GM19395 (cell line): ENCODE measurements around the gene CAP2.
"Not testable (repeated sequence)": the region's sequence is repeated elsewhere in the genome, so short reads cannot be mapped to it uniquely, and the experiment has no call there.

Experiments
- ATAC-seq: cut with Tn5 transposase; IDR thresholded peaks from one replicate; pipeline ENCODE4 v1.9.1; 2021; ENCODE audit warnings: mild to moderate bottlenecking, moderate library complexity; ENCODE audit not compliant: unreplicated experiment

Gene CAP2

GRCh38 chr6:17574866-17575560 is 181.6 kb downstream of the CAP2 start:
- ATAC-seq = no peak

GRCh38 chr6:17577059-17577458 is 183.7 kb downstream of the CAP2 start:
- no peak for ATAC-seq

- ATAC-seq = peak; percentile 78
These were observed 187.2 kb downstream of the CAP2 start for GRCh38 chr6:17580518-17581048.

- ATAC-seq = not testable (repeated sequence)
These were observed 187.9 kb downstream of the CAP2 start for GRCh38 chr6:17581282-17581681.

- ATAC-seq = no peak
These were observed 190.4 kb downstream of the CAP2 start for GRCh38 chr6:17583811-17584210.

GRCh38 chr6:17584241-17584803 is 190.9 kb downstream of the CAP2 start:
- no peak for ATAC-seq

- no peak for ATAC-seq
These were observed 192.5 kb downstream of the CAP2 start for GRCh38 chr6:17585766-17586490.

GRCh38 chr6:17586623-17587022 is 193.2 kb downstream of the CAP2 start:
- ATAC-seq = not testable (repeated sequence)

GRCh38 chr6:17588011-17588410 is 194.6 kb downstream of the CAP2 start:
- ATAC-seq = no peak

- ATAC-seq = peak; percentile 47
These were observed 196.2 kb downstream of the CAP2 start for GRCh38 chr6:17589406-17590096.

GRCh38 chr6:17591287-17591686 is 197.9 kb downstream of the CAP2 start:
- no peak for ATAC-seq

- ATAC-seq = no peak
These were observed 199.9 kb downstream of the CAP2 start for GRCh38 chr6:17593246-17593645.

- no peak for ATAC-seq
These were observed 202.7 kb downstream of the CAP2 start for GRCh38 chr6:17596085-17596484.

GRCh38 chr6:17599877-17600526 is 206.6 kb downstream of the CAP2 start, which contains the start of gene FAM8A1:
Gene FAM8A1 (plus strand): TSS chr6:17600302. CDS start chr6:17600410, 108 bp downstream.
- peak; percentile 73 for ATAC-seq

- peak; percentile 65 for ATAC-seq
These were observed 207.4 kb downstream of the CAP2 start for GRCh38 chr6:17600527-17601385.

GRCh38 chr6:17601386-17601703 is 207.9 kb downstream of the CAP2 start:
- ATAC-seq = no peak

- ATAC-seq = no peak
These were observed 209.5 kb downstream of the CAP2 start for GRCh38 chr6:17602888-17603287.

- no peak for ATAC-seq
These were observed 213.2 kb downstream of the CAP2 start for GRCh38 chr6:17606606-17607005.
